MCF 10A (cell line): Measurements from ENCODE around the gene ARHGDIA. TPM values are rescaled to one million over a fixed set of nuclear protein-coding genes. Genes with fewer than 3 reads are reported as not detected.

Experiments used
- BruUV-seq: library from RNA; stranded (reverse); fragments of 400-500 nt; replicated peaks from 2 replicates; lab custom pipeline; 2021; lab: Mats Ljungman, UMichigan
- CTCF ChIA-PET: fragments of 300-600 bp; sonication (Branson Sonifier 250); formaldehyde crosslinking; extraction: SDS; loops from one replicate; lab custom pipeline; 2021; ENCODE audit warnings: antibody characterized with exemption, inconsistent platforms; lab: Yijun Ruan, JAX
- POLR2A ChIA-PET: fragments of 300-600, 350-650 bp; sonication (Branson Sonifier 250); formaldehyde crosslinking; extraction: SDS; loops from one replicate; lab custom pipeline; 2020; ENCODE audit warnings: antibody characterized with exemption, inconsistent platforms; lab: Yijun Ruan, JAX
- DNase-seq: peaks from one replicate; pipeline ENCODE4 v3.0.0-alpha.2; 2018; ENCODE audit not compliant: unreplicated experiment
- H3K27ac Mint-ChIP-seq: one replicate; pipeline ENCODE4 v1.8.0; 2022; ENCODE audit warnings: mild to moderate bottlenecking, low read depth, mixed read lengths; ENCODE audit not compliant: unreplicated experiment
- H3K27me3 Mint-ChIP-seq: one replicate; pipeline ENCODE4 v1.8.0; 2022; ENCODE audit warnings: mixed read lengths; ENCODE audit not compliant: insufficient read depth, unreplicated experiment
- H3K36me3 Mint-ChIP-seq: one replicate; pipeline ENCODE4 v1.8.0; 2022; ENCODE audit warnings: mild to moderate bottlenecking, moderate library complexity, mixed read lengths; ENCODE audit not compliant: insufficient read depth, unreplicated experiment
- H3K4me1 Mint-ChIP-seq: one replicate; pipeline ENCODE4 v1.8.0; 2022; ENCODE audit warnings: mixed read lengths; ENCODE audit not compliant: insufficient read depth, unreplicated experiment
- H3K4me3 Mint-ChIP-seq: one replicate; pipeline ENCODE4 v1.8.0; 2022; ENCODE audit warnings: mild to moderate bottlenecking, moderate library complexity, mixed read lengths; ENCODE audit not compliant: unreplicated experiment
- H3K9me3 Mint-ChIP-seq: one replicate; pipeline ENCODE4 v1.8.0; 2022; ENCODE audit warnings: mixed read lengths; ENCODE audit not compliant: unreplicated experiment
- CTCF ChIP-seq: fragments of 200-600 bp; IDR thresholded peaks from one replicate; pipeline ENCODE4 v1.8.0; 2022; ENCODE audit warnings: antibody characterized with exemption, mild to moderate bottlenecking; ENCODE audit not compliant: unreplicated experiment
- intact Hi-C: fragments of 100-400 bp; cut with micrococcal nuclease; formaldehyde crosslinking; loops from 2 replicates; pipeline ENCODE4 v1.14.1; 2022
- total RNA-seq: library from RNA; stranded (reverse); gene quantifications from 2 replicates; pipeline ENCODE4 v1.2.3, GENCODE V29; 2022

Gene ARHGDIA
- total RNA-seq, 1 experiment from 2014 or later = 271 TPM

GRCh38 chr17:81898885-81899284, 27.7 kb upstream of the ARHGDIA start:
- POLR2A ChIA-PET = interaction anchor here (0.5 to 2.5 kb wide), 6 partner anchors 13 to 29 kb away, joined by 3 to 14 read pairs (median 4); partner anchors contain the start of gene MAFG
- Mint-ChIP-seq H3K9me3 (no peaks in the 10 kb centered on the region), H3K27me3 (no peaks in the 10 kb centered on the region), H3K4me1 (peaks cover 16% of the 10 kb centered on the region), H3K36me3 (peaks cover 62% of the 10 kb centered on the region), H3K27ac (peak overlapping the region; percentile 66), H3K4me3 (no peak overlapping the region)
- no peak for TF ChIP-seq CTCF
- DNase-seq = no peak
- BruUV-seq = no TSS peak
- intact Hi-C loops = no loop called here
- CTCF ChIA-PET = no interaction called here

- no peak for TF ChIP-seq CTCF
- Mint-ChIP-seq H3K36me3 (peaks cover 62% of the 10 kb centered on the region), H3K9me3 (no peaks in the 10 kb centered on the region), H3K27me3 (no peaks in the 10 kb centered on the region), H3K4me3 (peak overlapping the region; percentile 44), H3K27ac (peak overlapping the region; percentile 66), H3K4me1 (peaks cover 16% of the 10 kb centered on the region)
- peak; percentile 79 for DNase-seq
- BruUV-seq = no TSS peak
- POLR2A ChIA-PET = interaction anchor here (0.5 to 2.5 kb wide), 13 partner anchors 7 to 235 kb away, joined by 3 to 14 read pairs (median 4); partner anchors contain the start of genes MAFG, P4HB and SIRT7
- intact Hi-C loops = no loop called here
- CTCF ChIA-PET = interaction anchor here (1.2 kb wide), 1 partner anchor 139 kb away, joined by 3 read pairs; no protein-coding TSS in a partner anchor
Observed at GRCh38 chr17:81898029-81898866, 27.1 kb upstream of the ARHGDIA start.

- ChIA-PET CTCF (no interaction called here), POLR2A (interaction anchor here (1.5 kb wide), 1 partner anchor 22 kb away, joined by 4 read pairs; no protein-coding TSS in a partner anchor)
- H3K4me3 Mint-ChIP-seq = no peak overlapping the region
- DNase-seq = no peak
- TF ChIP-seq CTCF = no peak
- no peak overlapping the region for H3K27ac Mint-ChIP-seq
- intact Hi-C loops = no loop called here
- H3K9me3 Mint-ChIP-seq = no peaks in the 10 kb centered on the region
- peaks cover 68% of the 10 kb centered on the region for H3K36me3 Mint-ChIP-seq
- no peaks in the 10 kb centered on the region for H3K27me3 Mint-ChIP-seq
- no TSS peak for BruUV-seq
- H3K4me1 Mint-ChIP-seq = peaks cover 9% of the 10 kb centered on the region
Observed at GRCh38 chr17:81895400-81895799, 24.3 kb upstream of the ARHGDIA start.

- CTCF ChIA-PET = interaction anchor here (2.5 kb wide), 1 partner anchor 130 kb away, joined by 6 read pairs; no protein-coding TSS in a partner anchor
- peaks cover 18% of the 10 kb centered on the region for H3K4me1 Mint-ChIP-seq
- no peak for DNase-seq
- POLR2A ChIA-PET = interaction anchor here (1.0 to 2.4 kb wide), 4 partner anchors 19 to 168 kb away, joined by 3 to 9 read pairs (median 6); partner anchors contain the start of gene PCYT2
- H3K27me3 Mint-ChIP-seq = no peaks in the 10 kb centered on the region
- no TSS peak for BruUV-seq
- no peaks in the 10 kb centered on the region for H3K9me3 Mint-ChIP-seq
- TF ChIP-seq CTCF = no peak
- H3K27ac Mint-ChIP-seq = peak overlapping the region; percentile 96
- intact Hi-C loops = no loop called here
- H3K4me3 Mint-ChIP-seq = peak overlapping the region; percentile 91
- H3K36me3 Mint-ChIP-seq = peaks cover 76% of the 10 kb centered on the region
Observed at GRCh38 chr17:81891303-81891552, 20.1 kb upstream of the ARHGDIA start.
